Ovary (tissue), 3 donors: ENCODE results near the gene TULP1.

Experiments used
- CTCF ChIP-seq, 3 donors: fragments of 450-650 bp in 2 of 3; fragments of 200-600 bp in 1 of 3; IDR thresholded peaks; one replicate each; pipeline versions ENCODE4 v1.5.1 to v1.8.0; 2016 to 2022; ENCODE audit warnings: antibody characterized with exemption in 3 of 3, mild to moderate bottlenecking in 1 of 3
- EP300 ChIP-seq: sonication (generic); formaldehyde crosslinking; IDR thresholded peaks from one replicate; pipeline ENCODE4 v1.6.1; 2017; ENCODE audit warnings: antibody characterized with exemption
- POLR2A ChIP-seq: fragments of 450-650 bp; IDR thresholded peaks from one replicate; pipeline ENCODE4 v1.6.1; 2017; ENCODE audit warnings: antibody characterized with exemption, mild to moderate bottlenecking, moderate library complexity
- donor health status: DM: no; HTN: no; CAD: no.

GRCh38 chr6:35484921-35485392 lies 27.7 kb downstream of the TULP1 start:
- no peak for TF ChIP-seq CTCF (IDR thresholded peaks at IDR 0.05)
- no peak for TF ChIP-seq EP300
- no peak for TF ChIP-seq POLR2A
